Measurements from ENCODE around the gene MIA3.

GRCh38 chr1:222622765-222623164 is 4.9 kb downstream of the MIA3 start:
- no peak for TF ChIP-seq CTCF (IDR thresholded peaks at IDR 0.05)
- no peak for TF ChIP-seq POLR2A (IDR thresholded peaks at IDR 0.05)
